HG03060 (cell line): Measurements from ENCODE around the gene TFG.

Source experiments
- ATAC-seq: cut with Tn5 transposase; IDR thresholded peaks from one replicate; pipeline ENCODE4 v1.9.1; 2021; ENCODE audit warnings: low read depth, moderate number of reproducible peaks; ENCODE audit not compliant: unreplicated experiment

Gene TFG

DNA sequence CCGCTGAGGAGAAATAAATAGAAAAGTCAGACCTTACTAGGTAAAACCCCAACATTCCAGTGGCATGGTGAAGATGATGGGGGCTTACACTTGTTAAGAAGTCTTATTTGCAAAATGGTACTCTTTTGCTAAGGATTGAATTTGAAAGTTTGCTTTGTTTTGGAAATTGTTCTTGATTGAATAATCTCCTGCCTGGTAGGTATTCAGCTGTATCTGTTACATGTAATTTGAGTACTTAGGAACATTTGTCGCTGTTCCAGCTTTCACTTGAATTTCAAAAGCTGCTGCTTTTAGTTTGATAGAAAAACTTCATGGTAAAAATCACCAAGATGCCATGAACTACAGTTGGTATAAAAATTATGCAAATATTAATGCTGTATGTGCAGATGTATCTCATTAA is 44.6 kb downstream of the TFG start:
- ATAC-seq = no peak

DNA sequence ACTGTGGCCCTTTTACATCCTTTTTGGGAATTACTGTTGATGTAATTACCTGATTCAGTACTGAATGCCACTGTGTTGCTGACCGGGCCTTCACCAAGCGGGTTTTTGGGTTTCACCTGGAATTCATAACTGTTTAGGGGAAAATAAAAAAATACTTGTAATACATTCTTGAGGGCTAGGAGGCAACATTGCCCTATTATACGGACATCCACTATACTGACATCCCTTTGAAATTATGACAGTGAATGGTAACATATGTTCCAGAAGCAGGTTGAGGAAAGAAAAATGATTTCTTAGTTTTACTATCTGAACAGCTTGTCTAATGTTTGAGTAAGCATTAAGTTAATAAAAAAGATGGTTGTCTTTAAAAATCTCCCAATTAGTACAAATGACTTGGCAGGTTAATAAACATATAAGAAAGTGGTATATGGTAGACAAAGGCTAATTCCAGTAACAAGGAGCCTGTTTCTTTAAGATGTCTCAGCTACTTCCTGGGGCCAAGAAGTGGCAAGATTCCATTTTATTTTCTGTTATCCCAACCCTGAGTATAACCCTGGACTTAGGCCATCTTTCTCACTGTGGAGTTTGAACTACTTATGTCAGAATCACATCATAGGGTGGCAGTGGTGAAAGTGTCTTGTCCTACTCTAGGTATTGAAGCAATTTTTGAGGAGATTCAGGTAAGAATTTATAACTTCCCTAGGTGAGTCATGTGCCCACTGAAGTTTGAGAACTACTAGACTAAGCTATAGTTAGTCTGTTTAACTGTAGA is 45.5 kb downstream of the TFG start:
- no peak for ATAC-seq

DNA sequence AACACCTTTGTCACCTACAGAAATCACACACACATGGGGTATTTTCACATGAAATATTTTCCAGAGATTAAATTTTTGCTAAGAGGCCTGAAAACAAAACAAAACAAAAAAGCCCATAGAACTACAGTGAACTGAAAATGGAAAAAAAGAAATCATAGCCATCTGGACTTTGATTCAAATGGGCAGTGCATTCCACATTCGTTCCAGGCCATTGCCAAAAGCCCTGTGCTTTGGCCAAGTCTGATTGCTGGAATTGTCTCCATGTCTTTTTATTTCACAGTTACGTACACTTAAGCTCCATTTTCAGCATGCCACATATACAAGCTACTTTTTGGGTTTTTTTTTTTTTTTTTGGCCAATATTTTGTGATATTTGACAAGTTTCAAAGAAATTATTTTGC is 47.1 kb downstream of the TFG start:
- ATAC-seq = no peak

DNA sequence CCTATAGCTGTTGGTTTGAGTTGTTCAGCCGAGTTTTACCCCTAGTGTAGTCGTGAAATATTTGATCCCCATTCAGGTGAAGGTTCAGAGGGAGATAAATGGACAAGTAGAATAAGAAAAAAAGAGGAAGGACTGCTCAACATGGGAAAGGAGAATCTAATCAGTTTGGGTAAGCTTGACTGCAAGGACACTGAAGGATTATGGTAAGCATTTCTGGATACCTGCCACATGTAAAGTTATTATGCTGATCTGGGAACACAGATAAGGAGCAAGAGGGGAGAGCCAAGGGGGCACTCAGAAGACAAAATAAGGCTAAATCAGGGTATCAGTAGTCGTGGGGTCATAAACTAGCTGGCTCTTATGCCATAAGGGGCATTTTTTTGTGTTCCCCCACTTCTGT is 49.9 kb downstream of the TFG start:
- ATAC-seq = no peak

DNA sequence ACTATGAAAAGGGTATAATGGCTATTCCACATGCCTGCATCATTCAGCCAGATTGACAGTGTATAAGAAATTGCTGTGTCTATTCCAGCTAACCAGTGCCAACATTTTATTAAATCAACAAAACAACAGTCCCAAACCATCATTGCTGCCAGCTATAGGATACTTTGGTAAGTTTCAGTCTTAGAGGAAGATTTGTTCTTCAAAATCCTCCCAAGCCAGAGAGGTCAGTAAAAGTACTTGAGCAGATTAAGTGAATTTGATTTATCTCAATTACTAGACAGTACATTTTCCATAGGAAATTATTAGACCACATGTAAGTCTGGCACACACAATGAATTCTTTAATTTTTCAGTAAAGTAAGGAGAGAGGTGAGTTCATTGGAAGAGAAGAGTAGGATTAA is 50.7 kb downstream of the TFG start:
- ATAC-seq = no peak

DNA sequence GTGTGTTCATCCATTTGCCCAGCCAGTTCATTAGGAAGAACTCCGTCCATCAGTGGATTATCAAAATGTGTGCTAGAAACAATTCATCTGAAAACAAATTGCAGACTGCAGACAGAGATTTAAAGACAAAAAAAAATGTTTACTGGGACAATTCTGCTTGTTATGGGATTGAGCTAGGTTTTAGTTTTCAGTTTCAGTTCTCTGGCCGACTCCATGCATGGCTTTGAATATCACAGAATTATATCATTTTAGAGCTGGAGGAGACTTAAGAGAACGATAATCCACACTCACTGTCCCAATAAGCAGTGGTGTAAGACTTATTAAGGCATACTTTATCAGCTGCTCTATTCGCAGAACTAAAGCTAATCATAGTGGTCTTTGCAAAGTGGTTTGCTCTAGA is 51.1 kb downstream of the TFG start:
- ATAC-seq = no peak

DNA sequence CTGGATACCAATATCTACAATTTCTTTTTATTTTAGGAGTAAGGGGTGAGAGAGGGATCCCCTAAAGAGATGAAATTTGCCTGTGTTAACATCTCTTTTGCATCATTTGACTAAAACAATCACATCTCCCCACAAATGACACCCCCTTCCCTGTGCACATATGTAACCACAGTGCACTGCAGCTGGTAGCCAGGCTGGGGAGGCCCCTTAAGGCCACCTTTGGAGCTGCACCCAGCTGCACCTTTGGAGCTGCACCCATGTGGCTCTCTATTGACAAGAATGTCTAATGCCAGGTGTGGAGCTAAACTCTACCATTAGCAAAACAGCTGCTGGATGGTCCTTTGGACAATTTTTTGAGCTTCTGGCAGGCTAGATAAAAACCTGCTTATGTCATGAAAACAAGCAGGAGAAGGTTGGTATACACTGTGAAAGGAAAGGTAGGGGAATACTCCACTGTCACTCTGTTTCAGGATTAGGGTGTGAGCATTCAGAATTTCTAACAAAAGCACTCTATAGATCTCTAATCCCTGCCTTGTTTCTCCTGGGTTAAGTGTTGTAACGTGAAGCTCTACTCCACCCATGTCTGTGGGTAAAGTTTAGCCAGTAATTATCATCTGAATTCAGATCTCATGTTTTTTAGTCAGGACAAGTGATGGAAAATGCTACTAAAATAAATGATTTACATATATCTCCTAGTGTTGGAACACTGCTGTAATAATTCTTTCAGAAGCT is 52.1 kb downstream of the TFG start:
- ATAC-seq = peak; percentile 49

DNA sequence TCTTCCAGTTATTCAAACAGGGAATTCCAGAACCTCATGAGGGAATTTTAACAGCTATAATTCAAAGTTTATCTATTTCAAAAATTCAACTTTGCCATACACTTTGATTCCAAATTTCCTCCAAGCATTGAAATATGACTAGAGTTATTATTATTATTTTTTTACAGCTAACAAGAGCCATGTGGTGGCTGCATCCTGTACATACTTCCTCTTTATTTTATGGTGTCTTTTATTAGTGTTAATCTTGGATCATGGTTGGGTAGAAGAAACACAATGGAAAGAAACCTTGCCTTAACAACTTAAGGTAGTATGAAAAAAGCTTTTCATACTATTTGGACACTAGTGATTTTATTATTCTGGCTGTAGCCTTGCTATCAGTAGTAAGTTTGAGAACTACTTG is 52.7 kb downstream of the TFG start:
- no peak for ATAC-seq

DNA sequence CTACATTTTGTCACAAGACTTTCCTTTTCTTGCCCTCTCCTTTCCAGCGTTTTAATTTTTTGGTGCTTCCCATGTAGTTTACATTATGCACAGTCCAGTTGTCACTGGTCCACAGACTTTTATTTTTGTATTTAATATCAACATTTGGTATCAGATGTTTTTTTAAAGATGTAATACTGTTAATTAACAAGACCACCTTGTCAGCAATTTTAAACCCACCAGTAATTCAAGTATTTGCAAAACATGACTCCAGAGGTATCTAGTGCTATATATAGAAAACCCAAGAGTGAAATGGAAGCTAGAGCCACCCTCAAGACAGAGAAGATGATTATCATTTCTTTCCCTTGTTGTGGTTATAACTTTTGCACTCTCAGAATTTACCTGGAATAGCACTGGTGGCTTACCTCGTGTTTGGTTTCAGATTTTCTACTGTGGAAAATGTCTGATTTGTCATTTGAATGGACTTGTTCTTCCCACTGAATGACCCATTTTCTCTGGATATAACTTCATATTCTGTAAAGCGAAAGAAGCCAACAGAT is 56.2 kb downstream of the TFG start:
- ATAC-seq = no peak

DNA sequence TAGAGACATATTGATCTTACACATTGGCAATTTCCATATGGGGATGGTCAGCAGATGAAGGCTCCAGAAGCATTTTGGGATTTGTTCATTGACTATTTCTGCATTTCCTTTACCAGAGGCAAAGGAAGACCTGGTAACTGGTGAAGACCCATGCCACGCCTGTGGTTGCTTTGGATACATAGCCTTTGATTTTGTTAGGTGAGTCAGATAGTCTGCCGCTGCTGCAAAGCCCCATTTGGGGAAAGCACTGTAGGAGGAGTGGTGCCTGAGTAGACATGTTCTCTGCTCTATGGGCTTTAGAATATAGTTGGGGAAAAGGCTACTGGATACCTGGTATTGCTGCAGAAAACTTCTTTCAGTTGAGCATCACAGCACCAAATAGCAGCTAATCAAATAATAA is 56.8 kb downstream of the TFG start:
- ATAC-seq = no peak

DNA sequence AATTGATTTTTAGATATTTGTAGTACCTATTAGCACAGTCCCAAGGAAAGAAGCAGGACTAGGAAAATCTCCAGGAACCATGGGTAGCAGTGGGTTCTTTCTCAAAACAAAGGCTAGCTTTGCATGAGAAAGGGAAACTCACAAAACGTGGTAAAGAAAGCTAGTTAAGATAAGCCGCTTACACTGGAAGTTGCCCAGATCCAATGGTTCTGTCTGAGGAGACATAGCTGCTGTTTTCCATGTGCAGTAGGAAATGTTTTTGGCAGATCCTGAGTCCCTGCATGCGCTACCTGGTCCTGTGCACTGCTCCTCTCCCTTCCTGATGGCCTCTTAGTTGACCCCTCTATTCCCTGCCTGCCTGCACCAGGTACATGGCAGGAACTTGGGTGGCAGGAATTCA is 60.4 kb downstream of the TFG start:
- ATAC-seq = no peak

DNA sequence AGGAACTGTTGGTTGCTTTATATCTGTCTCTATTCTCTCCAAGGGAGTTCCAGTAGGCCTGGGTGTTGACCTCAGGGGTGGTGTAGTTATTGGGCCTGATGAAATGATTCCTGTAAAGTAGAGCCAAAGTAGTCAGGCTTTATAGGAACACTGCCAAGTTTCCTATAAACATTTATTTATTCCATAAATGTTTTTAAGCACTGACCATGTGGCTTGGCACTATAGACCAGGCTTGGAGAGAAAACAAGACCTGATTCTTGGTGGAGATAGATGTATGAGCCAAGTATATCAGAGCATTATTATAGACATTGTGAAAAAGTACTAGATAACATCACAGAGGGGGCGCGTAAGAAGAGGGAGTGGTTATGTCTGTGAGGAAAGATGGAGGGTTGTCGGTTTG is 65.9 kb downstream of the TFG start:
- ATAC-seq = no peak

DNA sequence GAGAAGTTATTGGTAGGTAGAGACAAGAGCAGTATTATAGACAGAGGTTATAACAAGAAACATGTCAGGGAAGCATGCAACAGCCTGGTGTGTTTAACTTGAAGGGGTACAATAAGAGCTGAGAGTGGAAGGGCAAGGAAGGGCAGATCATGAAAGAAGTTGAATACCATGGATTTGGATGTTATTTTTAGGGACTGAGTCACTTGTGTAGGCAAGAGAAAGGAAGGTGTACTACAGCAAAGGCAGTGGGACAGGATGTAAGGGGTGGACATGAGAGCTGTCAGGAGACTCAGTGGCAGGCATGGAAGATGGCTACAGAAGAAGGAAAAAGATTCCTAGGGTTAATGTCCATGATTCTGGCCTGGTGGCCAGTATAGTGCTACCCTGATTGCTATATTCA is 66.4 kb downstream of the TFG start:
- ATAC-seq = no peak

DNA sequence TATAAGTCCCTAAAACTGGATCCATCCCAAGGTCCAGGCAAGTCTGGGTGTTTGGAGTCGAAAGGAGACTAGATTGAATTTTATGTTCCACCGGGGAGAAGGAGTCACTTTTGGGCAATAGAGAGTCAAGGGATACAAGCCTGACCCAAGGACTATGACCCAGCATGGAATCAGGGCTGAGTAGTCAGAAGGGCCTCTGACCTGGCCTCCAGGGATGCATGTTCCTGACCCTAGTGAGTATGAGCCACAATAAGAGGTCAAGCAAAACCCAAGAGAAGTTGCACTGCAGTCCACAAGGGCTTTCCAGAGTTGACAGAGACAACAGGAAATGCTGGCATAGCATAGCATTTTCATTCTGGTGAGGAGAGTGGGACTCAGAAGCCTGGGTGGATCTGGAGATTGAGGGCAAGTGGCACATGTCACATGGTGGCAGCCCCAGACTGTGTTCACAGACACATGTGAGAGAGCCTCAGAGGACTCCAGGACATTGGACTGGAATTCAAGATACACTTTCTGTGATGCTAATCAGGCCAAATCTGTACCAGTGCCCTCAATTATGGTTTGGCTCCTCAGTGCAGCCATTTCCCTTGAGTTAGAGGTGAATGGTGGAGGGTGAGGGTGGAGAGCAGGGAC is 66.9 kb downstream of the TFG start:
- no peak for ATAC-seq

DNA sequence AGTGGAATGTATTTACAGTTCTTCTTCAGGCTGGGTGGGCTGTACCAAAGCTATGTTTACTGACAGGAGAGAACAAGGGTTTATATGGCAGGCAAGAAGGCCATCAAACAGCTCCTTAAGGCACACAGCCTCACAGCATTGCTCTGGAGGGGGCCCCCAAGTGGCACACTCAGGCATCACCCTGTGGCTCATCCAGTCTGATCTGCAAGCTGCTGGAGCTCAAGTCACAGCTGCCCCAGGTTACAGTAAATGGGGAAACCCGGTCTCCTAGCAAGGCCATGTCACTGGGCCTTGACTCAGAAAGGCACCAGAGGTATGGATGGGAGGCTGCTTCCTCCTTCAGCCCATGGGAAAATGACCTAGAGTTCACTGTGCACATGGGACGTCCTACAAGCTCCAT is 67.5 kb downstream of the TFG start:
- ATAC-seq = no peak

DNA sequence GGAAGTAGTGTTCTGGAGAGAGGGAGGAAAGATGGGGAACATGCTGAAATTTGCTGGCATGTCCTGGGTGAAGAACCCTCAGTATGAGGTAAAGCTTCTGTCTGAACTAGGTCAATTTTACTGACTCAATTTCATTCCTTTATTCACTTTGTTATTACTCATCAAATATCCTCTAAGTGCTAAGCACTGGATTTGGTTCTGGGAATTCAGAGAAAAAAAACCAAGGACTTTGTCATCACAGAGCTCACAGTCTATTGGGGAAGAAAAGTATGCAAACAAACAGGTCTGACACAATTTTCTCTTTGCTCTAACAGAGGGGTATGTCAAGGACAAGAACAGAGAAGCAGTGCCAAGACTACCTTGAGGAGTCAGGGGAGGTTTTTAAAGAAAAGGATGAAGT is 68.0 kb downstream of the TFG start:
- ATAC-seq = no peak

DNA sequence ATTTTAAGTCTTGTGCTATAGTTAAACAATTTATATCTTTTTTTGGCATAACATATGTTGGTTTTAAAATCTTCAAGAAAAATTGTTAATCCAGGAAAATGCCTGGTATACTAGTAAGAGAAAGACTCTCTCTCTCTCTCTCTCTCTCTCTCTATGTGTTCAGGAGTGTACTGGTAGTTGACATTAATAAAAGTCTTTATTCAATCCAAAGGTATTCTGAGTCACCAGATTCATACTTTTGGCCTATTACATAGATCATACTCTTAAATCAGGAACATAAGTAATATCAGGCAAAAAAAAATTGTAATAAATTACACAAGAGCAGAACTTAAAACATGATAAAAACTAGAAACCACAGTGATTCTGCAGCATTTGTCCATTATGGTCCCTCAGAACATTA is 70.2 kb downstream of the TFG start:
- no peak for ATAC-seq

DNA sequence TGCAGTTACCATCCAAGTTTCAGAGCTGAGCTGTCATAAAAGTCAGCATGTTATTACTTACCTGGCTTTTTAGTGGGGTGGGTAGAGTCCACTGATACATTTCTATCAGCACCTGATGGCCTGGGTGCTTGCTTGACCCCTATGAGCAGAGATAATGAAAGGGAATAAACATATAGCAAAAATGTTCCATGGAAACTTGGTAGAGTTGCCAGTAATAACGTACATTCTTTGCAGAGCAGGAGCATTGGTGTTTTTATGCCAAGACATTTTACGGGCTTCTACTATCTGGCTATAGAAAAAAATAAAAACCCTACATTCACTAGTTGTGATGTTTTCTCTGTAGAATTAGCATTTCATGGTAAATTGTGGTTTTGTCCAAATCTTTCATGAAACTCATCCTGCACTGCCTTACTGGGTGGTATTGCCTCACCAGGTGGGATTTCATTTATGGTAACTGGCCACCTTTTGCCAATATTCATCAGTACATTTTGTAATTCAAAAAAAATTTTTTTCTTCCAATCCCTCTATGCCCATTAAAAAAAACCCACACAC is 70.9 kb downstream of the TFG start:
- ATAC-seq = no peak

DNA sequence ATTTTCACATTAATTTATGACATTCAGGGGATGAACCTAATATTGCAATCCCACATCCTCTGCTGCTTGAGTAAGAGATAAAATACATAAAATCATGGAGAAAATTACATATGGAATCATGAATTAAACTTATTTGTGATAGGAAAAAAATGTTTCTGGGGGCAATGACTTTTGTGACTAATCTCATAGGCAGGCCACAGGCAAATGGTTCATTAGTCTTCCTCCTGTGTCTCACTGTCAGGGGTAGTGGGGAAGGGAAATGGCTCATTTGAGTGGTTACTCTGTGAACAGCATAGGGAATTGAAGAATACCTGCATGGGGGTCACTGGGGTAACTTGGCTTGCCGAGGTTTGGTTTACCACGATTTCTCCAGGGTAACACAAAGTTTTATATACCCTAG is 72.0 kb downstream of the TFG start:
- no peak for ATAC-seq

DNA sequence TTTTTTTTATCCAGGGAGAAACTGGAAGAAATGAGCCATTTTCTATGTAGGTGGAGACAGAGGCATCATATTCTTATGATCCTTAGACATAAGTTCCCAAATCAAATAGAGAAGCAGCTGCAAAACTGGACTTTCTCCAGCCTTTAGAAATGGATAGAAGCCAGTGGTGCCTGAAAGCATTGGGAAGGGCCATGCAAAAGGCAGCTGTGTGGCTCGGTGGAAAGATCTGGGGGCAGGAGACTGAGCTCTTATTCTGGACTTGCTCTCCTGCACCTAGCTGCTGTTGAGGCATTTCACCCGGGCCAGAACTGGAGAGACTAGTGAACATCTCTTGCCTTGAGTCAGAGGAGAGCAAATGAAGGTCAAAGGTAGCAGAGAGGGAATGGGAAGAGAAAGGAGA is 73.1 kb downstream of the TFG start:
- ATAC-seq = no peak

DNA sequence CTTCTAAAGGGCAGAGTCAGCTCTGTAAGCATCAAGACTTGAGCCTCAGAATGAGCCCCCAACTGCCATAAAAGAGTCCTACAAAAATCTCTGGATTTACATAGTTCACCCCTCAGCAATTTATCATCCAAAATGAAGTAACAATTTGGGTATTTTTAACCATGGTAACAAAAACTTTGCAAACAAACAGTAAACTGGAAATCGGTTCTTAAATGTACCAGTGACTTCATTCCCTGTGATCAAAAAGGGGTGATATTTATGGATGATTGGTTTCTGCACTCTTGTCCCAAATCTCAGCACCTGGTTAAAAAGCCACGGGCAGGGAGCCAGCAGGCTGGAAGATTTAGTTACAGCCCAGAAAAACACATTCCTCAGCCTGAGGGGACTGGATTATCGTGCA is 73.6 kb downstream of the TFG start:
- ATAC-seq = no peak
